HG02623 (cell line): ENCODE results near the gene JAG2.

Experiments
- ATAC-seq: cut with Tn5 transposase; IDR thresholded peaks from one replicate; pipeline ENCODE4 v1.9.1; 2021; ENCODE audit warnings: moderate library complexity; ENCODE audit not compliant: unreplicated experiment

The JAG2 gene

DNA sequence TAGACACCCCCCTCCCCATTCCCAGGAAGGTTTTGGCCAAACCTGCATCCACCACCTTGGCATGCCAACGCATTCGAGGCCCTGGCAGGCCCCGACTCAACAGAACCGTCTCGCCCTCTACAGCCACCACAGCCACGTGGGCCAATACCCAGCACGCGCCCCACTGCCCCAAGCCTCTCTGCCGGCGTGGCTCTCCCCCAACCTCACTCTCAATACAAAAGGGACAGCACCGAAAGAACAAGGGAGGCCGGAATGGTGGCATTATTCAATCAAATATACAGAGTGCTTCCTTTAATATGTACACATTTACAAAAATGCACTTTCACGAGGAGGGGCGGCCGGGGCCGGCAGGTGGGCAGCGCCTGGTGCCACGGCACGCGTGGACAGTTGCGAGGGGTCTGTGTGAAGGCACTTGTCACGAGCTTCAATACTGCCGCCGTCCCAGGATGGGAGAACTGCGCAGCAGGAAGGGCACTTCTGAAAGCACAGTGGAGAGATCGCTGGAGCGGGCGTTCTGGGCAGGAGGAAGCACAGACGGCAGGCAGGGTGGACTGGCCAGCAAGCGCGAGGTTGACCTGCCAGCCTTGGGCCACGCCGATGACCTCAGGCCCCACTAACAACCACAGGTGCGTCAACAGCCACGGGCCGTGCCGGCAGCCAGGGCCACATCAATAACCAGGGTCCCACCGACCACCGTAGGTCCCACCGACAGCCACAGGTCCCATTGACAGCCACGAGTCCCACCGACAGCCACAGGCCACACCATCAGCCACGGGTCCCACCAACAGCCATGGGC lies 26.9 kb downstream of the JAG2 start:
- no peak for ATAC-seq

DNA sequence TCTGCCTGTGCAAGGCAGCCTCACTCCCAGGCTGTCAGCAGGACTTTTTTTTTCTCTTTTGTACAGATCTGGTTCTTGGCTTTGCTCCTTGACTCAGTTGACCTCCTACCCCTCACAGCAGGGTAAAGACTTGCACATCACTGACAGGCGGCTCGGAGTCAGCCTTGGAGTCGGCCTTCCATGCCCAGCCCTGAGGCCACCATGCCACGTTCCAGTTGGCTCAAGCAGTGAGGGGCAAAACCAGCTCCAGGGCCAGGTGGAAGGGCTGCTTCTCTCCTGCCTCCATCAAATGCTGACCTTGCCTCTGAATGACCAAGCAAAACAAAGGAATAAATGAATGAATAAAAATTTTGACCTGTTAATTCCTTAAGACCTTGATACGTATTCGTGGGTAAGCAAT lies 27.6 kb downstream of the JAG2 start:
- no peak for ATAC-seq

DNA sequence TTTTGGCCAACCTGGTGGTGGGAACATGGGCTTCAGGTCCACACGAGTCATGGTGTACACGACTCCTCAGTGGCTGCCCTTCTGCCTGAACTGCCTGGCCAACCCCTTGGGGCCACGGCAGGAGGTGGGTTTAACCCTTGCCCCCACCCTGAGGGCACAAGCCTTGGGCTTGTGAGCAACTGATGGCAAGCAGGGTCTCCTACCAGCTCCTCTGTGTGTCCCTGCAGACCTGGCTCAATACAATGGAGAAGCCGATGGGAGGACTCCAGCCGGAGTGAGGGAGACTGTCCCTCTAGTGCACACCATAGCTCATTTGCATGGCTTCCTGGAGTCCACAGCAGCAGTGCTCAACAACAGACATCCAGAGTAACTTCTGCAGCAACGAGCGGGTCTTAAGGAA lies 28.0 kb downstream of the JAG2 start:
- no peak for ATAC-seq

DNA sequence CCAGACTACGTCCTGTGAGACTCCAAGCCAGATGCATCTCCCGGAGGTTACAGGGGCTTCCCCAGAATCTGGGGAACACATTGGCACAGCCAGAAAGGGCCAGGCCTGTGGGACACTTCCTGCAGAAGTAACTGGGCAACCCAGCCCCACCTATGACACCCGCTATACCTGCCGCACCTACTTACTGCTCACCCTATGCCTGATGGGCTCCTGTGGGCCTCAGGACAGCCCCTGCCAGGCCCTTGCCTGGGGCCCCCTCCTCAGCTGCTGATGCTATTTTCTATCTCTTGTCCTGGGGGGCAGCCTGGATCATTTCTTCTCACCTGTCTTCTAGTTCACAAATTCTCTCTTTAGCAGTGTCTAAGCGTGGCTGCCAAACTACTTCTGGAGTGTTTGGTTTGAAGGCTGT lies 28.7 kb downstream of the JAG2 start:
- ATAC-seq: no peak

DNA sequence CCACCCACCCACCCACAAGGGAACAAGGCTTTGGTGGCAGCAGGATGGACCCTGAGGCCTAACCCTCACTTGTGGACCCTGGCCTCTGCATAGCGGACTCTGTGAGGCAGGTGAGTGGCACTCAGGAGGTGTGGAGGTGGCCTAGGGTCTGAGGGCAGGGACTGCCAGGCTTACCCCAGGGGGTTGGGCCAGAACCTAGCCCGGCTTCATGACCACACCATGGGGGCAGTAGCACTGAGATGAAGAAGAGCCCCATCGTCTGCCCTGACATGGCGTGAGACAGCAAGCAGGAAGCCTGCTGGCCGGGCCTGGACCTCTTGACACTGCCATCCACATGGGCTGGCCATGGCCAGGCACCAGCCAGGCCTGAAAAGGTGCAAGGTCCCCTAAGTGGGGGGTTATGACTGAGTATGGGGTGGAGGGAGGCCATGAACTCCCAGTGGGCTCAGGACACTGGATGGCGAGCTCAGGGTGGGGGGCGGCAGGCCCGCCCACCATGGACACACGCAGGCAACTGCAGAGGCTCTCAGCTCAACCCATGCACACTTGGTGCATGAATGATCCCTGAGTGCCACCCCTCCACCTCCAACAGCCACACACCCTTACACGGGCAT lies 29.3 kb downstream of the JAG2 start:
- no peak for ATAC-seq

DNA sequence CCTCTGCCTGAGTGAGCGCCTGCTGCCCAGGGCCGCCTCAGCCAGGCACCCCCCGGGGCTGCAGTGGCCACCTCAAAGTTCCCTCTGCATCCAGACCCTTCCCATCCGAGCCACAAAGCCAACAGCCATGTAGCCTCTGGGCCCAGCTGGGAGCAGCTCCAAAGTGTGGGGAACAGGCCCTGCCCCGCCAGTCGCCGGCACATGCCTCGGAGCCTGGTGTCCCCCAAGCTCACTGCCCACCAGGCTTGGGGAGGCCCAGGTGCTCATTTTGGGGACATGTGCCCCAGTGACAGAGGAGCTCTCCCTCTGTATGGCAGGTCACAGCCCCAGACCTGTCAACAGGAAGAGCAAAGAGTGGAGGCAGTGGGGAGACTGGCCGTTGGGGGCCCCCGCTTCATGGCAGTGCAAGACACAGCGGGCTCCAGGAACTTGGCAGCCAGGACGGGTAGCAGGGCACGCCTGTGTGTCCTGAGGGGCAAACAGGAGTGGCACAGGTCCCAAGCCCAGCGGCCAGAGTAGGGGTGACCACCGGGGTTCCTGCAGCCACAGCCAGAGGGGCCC lies 29.9 kb downstream of the JAG2 start:
- no peak for ATAC-seq

DNA sequence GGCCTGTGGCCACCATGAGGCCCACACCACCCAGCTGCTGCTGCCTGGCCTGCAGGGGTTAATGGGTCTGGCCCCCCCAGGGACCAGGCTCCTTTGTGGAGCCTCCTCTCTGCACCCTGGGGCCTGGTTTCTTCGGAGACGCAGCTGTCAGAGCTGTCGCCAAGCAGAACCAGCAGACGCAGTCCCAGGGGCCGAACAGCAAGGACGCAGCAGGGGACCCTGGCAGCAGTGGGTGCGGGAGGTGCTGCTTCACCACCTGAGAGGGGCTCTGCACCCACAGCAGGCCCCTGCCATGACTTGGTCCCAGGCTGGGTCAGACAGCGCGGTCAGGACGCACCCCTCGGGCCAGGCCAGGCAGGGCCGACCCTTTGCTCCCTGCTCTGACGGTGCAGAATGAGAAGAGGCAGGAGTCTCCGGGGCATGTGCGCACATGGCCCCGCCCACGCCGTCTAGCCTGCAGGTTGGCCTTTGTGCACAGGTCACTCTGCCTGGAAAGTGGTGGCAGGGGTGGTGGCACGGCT lies 30.5 kb downstream of the JAG2 start:
- no peak for ATAC-seq

DNA sequence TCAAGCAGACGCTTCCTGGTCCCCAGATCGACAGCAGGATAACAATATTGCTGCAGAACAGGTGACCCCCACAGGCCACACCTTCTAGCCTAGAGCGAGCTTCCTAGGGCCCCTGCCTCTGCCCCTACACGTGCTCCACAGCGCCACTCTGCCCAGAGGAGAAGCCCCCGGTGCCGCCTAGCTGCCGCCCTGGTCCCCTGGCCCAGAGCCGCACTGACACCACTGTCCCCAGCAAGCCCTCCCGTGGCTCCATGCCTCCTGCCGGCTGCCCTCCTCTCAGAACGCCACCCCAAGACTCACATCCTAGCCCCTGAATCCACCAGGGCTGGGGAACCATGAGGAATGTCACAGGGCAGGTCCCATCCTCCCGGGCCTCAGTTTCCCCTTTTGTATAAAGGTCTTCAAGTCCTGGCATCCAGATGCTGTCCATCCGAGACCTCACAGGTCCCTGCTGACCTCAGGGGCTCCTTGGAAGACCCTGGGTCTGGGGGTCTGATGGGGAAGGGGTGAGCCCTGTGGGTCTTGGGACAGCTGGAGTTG lies 31.0 kb downstream of the JAG2 start:
- ATAC-seq: no peak

DNA sequence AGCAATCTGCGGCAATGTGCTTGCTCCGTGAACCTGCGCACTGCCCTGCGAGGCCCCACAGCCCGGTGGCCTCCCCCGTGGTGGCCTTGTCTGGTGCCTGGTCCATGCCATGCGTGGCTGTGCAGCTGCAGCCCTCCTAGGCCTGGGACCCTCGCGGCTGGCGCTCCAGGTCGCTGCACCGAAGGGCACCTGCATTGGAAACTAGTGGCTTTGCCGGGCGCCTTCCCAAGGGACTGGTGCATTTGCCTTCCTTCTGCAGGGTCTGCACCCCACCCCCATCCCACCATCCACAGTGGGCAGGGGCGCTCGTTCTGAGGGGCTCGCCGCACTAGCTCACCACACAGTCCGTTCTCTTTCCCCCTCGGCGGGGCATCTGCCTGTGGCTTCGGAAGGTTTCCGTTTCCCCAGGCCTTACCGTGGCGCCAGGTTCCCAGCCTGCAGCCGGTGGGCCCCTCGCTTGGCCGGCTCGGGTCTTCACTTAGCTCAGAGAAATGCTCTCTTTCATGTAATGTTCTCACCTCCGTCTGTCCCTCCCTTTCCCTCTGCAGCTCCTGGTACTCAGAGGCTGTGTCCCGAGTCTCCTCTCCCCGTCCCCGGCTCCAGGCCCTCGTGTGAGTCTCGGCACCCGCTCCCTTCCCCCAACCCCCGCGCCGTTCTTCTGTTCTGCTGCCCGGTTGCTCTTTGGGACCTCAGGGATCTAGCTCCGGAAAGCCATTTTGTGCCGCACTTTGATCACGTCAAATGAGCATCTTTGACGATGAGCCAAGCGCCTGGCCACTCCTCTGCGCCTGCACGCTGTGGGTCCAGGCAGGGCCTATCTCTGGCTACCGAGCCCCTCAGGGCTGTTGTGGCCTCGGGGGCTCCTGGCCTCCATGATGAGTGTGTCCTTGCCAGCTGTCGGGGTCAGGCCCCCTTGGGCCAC lies 31.9 kb downstream of the JAG2 start:
- no peak for ATAC-seq

DNA sequence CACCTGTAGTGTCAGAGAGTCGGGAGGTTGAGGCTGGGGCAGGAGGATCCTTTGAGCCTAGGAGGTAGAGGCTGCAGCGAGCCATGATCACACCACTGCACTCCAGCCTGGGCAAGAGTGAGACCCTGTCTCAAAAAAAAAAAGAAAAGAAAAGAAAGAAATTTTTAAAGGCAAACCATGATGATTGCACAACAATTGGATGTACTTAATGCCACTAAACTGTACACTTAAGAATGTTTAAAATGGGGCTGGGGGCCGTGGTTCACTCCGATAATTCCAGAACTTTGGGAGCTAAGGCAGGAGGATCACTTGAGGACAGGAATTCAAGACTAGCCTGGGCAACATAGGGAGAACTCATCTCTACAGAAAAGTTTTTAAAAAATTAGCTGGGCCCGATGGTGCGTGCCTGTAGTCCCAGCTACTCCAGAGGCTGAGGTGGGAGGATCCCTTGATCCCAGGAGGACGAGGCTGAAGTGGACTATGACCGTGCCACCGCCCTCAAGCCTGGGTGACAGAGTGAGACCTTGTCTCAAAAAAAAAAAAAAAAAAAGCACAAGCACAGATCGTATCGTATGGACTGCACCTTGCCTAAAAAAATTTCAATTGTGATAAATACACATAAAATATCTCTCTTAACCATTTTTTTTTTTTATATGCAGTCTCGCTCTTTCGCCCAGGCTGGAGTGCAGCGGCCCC lies 32.7 kb downstream of the JAG2 start:
- ATAC-seq: no peak

DNA sequence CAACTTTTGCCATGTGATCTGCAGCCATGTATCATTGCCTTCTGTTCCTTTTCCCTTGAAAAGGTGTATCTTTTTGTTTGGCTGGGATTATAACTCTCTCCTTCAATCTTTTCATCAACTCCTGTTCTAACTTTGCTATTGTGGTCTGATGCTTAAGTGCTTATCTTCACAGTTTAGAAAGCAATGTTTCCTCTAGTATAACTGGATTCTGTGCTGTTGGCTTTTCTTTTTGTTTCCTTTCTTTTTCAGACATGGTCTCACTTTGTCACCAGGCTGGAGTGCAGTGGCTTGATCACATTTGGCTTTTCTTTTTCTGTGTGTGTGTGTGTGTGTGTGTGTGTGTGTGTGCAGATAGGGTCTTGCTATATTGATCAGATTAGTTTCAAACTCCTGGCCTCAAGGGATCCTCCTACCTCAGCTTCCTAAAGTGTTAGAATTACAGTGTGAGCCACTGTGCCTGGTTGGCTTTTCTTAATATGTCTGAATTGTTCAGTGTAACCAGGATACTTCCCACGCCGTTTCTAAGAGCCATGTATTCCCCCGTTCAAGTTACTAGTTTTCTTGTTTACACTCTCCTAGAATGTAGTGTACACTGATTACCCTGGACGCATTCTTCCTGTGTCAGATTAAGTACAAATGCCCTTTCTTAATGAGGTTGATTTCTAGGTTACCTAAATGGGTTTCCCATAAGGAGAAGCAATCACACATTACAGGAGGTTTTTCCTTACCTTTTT lies 35.5 kb downstream of the JAG2 start:
- ATAC-seq: no peak

DNA sequence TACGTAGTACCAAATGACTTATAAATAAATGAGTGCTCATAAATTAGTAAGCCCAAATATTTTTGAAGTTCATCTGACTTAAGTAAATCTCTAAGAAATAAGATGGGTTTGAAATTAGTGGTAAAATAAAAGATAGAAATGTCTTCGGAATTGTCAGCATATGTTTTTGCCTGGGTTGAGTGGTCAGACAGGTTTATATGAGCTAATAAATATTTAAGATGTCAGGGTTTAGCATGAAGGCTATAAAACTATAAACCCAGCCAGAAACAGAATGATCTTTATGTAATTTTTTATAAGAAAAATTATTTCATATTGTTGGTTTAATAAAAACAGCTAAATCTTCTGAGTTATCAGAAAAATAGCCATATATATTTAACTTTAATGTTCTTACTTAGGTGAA lies 37.3 kb downstream of the JAG2 start:
- ATAC-seq: no peak

DNA sequence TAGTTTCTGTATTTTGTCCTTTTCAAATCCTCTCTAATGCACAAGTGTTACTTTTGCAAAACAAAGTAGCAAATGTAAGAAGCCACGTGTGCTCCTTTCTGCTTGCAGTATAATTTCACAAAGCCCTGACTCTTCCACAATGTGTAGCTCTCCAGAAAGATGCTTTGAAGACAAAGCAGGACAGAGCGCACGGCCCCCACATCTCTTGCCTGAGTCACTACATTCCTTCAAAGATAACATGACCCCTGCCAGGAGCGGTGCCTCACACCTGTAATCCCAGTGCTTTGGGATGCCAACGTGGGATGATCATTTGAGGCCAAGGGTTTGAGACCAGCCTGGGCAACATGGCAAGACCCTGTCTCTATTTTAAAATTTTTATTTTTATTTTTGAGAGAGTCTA lies 40.5 kb downstream of the JAG2 start:
- ATAC-seq: no peak

DNA sequence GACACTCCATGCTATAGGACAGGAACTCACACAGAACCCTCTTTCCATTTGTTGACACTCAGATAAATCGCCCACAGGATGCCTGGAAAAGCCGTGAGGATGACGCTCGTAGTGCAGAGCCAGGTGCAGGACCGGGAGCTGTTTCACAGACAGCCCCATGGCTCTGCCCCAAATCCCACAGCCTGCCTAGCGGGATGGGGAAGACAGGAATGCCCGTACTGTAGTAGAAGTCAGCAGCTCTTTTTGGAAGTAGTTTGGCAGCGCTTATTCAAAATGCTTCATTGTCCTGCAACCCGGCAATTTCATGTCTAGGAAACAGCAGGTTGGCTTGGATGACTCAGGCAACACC lies 41.6 kb downstream of the JAG2 start:
- no peak for ATAC-seq

DNA sequence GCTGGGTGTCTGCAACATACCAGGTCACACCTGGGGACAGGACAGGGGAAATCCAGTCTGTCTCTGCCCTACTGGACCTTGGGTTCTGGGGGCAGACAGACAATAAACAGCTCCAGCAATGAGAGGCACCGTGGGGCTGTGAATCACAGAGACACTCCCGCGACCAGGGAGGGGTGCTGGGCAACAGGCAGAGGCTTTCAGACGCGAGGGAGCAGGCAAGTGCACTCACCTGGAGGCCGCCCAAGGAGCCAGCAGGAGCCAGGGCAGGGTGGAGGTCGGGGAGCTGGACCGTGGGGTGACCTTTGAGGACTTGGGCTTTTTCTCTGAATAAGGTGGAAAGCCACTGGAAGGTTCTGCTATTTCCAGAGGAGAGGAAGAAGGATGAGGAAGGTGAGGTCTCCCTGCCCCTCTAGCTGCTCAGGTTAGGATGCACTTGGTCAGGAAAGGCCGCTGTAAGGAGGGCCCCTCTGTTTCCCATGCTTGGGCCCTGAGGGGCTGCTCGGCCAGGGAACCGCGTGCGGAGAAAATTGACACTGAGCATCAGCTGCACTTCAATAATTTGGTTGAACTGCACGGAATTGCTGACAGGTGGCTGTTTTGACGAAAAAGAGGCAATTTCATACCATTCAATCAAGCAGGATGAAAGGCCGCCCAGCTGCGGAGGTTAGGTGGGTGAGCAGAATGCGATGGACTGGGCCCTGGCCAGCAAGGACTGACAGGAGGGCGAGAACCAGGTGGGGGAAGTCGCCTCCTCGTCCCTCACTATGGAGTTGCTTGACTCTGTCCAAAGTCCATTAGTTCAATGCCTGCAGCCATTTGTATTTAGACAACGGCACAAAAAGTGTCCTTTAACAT lies 42.2 kb downstream of the JAG2 start:
- no peak for ATAC-seq

DNA sequence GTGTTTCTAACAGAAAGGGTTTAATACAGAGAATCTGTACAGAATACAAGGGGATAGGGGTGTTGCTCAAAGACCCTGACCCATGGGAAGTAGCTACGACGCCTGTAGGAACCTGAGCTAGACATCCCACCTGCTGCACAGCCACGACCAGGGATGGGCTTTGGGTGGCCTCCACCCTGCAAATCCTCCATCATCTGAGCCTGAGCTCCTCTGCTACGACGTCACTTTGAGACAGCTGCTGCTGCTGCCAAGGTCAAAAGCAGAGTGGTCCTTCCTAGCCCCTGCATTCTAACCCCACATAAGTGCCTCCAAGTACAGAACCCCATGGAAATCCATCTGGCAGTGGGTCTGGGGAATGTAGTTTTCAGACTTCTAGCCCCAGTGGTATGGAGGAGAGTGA lies 43.8 kb downstream of the JAG2 start:
- no peak for ATAC-seq

DNA sequence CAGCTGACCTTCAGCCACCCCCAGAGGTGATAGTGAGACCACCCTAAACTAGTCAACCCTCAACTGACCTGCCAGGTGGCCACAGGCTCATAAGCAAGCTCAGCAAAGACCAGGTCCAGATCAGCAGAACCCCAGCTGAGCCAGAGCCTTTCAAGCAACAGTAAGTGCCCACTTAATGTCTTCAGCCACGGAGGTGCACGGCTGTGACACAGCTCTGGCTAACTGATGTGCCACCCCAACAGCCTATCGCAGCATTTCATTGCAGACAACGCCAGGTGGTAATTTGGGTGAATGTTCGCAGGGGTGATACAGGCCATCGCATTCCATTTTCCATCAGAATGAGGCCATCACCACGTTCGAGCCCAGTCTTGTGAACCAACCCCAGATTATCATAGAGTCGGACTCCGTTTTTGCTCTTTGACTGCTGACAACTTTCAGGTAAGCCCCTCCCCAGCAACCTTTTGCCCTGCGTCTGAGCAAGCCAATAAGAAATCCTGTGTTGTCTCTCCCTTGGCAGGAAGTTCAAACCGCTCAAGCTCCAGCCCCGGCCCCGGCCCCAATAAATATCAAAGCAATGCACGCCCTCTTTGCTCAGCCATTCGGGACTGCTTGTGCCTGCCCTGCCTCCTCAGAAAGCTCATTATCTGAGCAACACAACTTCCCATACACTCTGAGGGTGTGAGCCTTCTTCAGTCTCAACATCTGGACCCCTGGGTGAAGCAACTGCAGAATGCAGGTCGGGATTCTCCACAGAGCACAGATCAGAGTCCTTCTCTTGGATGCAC lies 44.4 kb downstream of the JAG2 start:
- ATAC-seq: no peak

DNA sequence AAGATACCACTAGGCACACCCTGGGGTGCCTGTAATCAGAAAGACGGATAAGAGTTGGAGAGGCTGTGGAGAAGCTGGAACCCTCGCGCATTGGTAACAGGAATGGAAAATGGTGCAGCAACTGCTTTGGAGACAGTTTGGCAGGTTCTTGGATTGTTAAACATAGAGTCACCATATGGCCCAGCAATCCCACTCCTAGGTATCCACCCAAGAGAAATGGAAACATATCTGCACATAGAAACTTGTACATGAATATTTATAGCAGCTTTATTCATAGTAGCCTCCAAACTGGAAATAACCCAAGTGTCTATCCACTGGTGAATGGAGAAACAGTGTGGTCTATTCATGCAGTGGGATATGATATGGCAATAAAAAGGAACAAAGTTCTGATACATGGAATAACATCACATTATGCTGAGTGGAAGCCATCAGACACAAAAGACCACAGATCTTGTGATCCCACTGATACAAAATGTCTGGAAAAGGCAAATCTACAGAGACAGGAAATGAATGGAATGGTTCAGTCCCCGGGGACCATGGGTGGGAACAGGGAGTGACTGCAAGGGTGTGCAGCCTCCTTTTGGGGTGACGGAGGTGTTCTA lies 45.4 kb downstream of the JAG2 start:
- no peak for ATAC-seq
